ENCODE data around the gene ALDH3A2.
A peak's percentile ranks its signal among the peaks of the same experiment; 100 is the strongest.

Gene ALDH3A2

GRCh38 chr17:19648475-19649273, at the start of gene ALDH3A2:
ALDH3A2 (plus strand) TSS chr17:19648751; CDS start chr17:19648972, 221 bp downstream.
- peak; percentile 66 to 89 for DNase-seq

DNA sequence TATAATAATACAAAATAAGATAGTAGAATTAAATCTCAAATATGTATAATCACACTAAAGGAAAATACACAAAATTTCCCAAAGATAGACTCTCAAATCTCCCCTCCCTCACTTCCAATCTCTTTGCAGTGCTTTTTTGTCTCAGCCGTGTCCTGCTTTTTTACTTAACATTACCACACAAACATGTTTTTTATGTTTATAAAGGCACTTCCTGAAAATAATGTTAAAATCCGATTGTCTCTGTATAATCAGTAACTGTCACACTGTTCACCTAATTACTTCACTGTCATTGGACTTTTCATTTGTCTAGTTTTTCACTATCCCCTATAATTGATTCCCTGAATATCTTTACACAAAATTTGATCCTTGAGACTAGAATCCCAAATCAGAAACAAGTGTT, 38.2 kb upstream of the ALDH3A2 start:
- DNase-seq = no peak

GRCh38 chr17:19610879-19611278, 37.7 kb upstream of the ALDH3A2 start:
- DNase-seq = no peak

GRCh38 chr17:19613979-19614378, 34.6 kb upstream of the ALDH3A2 start:
- DNase-seq = no peak

- no peak for DNase-seq
Observed at GRCh38 chr17:19614900-19615299, 33.7 kb upstream of the ALDH3A2 start.

- DNase-seq = no peak
Observed at GRCh38 chr17:19618015-19618414, 30.5 kb upstream of the ALDH3A2 start.

DNA sequence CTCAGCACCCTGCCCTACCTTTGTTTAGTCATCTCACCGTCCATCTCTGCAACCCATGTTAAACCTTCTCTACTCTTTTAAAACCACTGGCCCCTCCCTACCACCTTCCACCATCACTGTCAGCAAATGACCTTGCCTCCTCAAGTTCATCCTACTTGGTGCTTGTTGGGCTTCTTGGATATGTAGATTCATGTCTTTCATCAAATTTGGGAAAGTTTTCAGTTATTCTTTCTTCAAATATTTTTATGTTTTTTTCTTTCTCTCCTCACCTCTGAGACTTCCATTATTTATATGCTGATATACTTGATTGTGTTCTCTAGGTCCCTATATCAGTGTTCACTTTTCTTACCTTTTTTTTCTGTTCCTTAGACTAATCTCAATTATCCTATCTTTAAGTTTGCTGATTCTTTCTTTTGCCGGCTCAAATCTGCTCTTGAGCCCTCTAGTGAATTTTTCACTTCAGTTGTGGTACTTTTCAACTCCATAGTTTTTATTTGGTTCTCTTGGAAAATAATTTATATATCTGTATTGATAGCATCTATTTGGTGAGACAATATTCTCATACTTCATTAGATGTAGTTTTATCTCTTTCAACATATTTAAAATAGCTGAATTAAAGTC, 28.7 kb upstream of the ALDH3A2 start:
- no peak for DNase-seq

DNA sequence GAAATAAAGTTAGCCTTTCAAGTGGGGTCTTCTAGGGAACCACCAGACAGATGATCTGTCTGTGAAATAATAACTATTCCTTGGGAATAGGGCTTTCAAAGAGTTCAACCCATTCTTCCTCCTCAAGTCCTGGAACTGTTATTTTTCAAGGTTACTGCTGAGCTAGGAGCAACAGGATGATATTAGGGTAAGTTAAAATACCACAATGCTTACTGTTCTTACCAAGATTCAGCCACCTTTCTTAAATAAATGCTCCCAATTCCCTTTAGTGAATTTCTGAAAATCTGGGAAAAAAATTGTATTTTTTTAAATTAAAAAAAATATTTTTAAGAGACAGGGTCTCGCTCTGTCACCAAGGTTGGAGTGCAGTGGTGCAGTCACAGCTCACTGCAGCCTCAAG, 26.9 kb upstream of the ALDH3A2 start:
- no peak for DNase-seq

GRCh38 chr17:19626079-19626478, 22.5 kb upstream of the ALDH3A2 start:
- no peak for DNase-seq

DNA sequence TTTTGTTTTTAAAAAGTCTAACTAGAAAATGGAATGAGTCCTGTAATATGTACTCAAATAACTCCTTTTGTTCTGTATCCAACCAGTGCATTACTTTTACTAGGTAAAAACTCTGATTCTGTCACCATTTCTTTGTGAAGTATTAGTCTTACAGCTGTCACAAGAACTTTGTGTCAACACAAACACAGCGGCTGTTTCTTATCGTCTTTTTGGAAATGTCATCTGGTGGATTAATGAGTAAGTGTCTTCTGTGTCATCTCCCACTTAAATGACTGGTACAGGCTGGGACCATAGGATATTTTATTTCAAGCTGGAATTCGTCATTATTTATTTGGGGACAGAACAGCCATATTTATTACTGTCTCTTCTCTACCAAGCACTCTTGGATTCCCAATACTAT, 19.1 kb upstream of the ALDH3A2 start:
- DNase-seq = no peak

GRCh38 chr17:19630035-19630434, 18.5 kb upstream of the ALDH3A2 start:
- no peak for DNase-seq

DNA sequence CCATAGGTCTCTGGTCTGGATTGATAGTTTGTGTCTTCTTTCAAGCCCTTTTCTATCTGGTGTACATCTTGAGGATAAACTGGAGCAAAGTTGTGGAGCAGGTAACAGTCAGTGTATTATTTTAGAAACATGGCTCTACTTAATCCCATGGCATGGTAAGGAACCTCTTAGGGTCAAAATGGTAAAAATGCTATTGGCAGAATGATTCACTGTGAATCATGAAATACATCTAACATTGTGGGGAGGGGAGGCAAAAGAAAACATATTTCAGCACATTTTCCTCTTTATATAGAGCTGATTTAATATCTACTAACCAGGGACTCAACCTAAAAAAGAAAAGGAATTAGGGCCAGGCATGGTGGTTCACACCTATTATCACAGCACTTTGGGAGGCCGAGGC, 17.9 kb upstream of the ALDH3A2 start:
- DNase-seq = no peak

- no peak for DNase-seq
Observed at GRCh38 chr17:19631905-19632304, 16.6 kb upstream of the ALDH3A2 start.

GRCh38 chr17:19641687-19642372, 6.7 kb upstream of the ALDH3A2 start:
- DNase-seq = no peak

- no peak for DNase-seq
Observed at GRCh38 chr17:19642373-19642893, 6.1 kb upstream of the ALDH3A2 start.

GRCh38 chr17:19644493-19645210, 3.9 kb upstream of the ALDH3A2 start:
- DNase-seq = no peak

DNA sequence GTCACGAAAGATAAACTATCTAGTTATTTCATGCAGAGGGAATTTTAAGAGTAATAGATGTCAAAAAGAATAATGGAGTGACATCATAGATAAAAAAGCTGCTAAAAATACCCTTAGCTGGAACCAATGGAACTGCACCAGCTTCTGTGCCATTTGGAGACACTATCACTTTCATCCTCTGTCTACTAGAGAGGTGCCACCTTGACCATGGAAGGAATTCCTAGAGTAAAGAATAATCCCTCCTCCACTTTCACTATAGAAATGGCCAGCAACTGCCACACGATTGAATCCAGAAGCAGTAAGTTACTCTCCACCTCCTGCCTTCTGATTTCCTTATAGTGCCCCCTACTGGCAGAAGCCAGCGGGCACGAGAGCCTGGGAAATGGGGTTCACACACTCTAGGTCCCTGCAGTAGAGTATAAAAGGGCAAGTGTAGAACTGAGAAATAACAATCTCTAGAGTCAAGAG, 2.8 kb upstream of the ALDH3A2 start:
- DNase-seq = no peak

DNA sequence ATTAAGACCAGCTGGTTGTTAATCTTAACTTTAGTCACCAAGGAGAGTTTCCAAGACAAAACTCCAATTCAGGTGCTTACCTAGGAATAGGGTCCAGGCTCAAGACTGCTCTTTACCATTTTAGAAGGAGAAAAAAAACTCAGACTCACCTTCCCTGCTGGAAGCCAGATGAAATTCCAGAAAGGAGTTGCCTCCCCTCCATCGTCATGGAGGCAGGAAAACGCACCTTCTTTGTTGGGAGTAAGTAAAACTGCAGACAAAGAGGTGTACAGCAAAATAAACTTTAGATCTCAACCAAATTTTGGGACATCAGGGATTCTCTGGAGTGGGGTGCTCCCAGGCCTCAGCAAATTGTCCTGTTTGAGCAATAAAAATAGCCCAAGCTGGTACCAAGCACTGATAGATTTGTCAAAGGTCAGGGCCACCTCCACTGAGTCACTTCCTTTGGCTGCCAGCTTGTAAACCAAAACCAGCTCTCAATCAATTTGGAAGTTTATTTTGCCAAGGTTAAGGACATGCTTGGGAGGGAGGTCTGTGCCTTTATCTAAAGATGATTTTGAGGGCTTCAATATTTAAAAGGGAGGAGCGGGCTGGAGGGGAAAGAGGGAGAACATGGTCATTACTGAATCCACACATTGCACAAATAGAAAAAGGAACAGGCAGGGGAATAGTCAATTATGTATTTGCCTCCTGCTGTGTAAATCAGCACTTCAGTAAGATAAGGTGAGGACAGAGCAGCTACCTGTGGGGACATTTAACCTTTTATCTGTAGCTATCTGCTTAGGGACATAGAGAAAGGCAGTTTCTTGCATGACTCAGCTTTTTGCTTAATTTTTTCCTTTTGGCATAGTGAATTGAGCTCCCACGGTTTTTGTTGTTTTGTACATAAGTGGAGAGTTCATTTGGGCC, 1.5 kb upstream of the ALDH3A2 start:
- no peak for DNase-seq

DNA sequence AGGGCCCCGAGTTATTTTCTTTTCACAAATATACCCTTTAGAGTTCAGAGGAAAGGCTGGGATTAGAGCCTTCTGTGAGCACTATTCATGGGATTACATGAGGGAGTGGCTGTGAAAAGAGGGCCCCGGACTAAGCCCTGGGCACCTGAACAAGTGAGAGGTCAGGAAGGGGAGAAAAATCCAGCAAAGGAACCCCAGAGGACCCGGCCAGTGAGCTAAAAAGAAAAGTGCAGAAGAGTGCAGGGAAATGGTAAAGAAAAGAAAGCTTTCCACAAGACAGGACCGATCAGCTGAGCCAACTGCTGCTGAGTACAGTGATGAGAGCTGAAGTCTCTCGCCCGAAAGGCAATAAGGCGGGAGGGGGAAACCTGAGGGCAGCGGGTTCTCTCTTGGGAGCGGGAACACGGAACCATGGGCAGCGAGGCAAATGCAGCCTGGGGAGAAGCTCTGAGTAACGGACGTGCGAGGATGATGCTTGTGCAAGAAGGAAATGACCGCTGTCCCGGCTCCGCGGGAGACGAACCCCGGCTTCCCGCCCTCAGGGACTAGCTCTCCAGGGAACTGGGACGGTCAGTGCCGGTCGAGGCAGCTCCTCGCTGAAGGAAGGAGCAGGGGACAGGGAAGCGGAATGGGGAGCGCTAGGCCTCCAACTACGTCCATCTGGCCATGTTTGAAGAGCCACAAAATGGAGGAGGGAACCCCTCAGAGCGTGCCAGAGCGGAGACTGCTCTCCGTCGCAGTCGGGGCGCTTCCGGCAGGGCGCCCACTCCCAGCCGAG, 665 bp upstream of the ALDH3A2 start:
- DNase-seq = peak in 1 of 2 experiments; percentile 40

DNA sequence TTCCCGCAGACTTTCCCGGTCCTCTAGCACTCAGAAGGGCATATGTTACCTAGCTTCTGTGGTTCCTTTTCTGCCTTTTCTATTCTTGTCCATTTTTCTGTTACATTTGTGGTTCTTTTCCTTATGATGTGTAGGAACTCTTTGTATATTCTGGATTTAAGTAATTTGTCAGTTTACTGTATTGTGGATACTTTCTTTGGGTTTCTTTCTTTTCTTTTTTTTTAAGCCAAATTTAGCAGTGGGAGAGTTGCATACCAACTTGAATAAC, 657 bp downstream of the ALDH3A2 start:
- no peak for DNase-seq

- no peak for DNase-seq
Observed at GRCh38 chr17:19650826-19651225, 2.3 kb downstream of the ALDH3A2 start.
